Osteoblast (primary cell): Measurements from ENCODE around the gene SNX9. TPM values are rescaled to one million over a fixed set of nuclear protein-coding genes. Genes with fewer than 3 reads are reported as not detected.

Experiments
- DNase-seq: peaks from one replicate; pipeline ENCODE4 v3.0.0; 2011; ENCODE audit warnings: low spot score, mixed read lengths; ENCODE audit not compliant: insufficient read length; ENCODE audit errors: missing footprints
- H2AFZ ChIP-seq: 2 replicates; pipeline ENCODE4 v1.6.0; 2011; ENCODE audit warnings: mild to moderate bottlenecking, low read length
- H3K27ac ChIP-seq: 2 replicates; pipeline ENCODE4 v1.5.1; 2011; ENCODE audit warnings: mild to moderate bottlenecking, low read depth, low read length, moderate library complexity
- H3K27me3 ChIP-seq: 2 replicates; pipeline ENCODE4 v1.6.0; 2012; ENCODE audit warnings: mild to moderate bottlenecking, control low read depth, inconsistent platforms, low read length, moderate library complexity; ENCODE audit not compliant: insufficient read depth
- H3K36me3 ChIP-seq: 2 replicates; pipeline ENCODE4 v1.5.1; 2011; ENCODE audit warnings: mild to moderate bottlenecking, low read length, control low read depth, moderate library complexity; ENCODE audit not compliant: insufficient read depth
- H3K4me1 ChIP-seq: 2 replicates; pipeline ENCODE4 v1.5.1; 2011; ENCODE audit warnings: mild to moderate bottlenecking, low read length, control low read depth, moderate library complexity; ENCODE audit not compliant: insufficient read depth
- H3K4me2 ChIP-seq: 2 replicates; pipeline ENCODE4 v1.6.0; 2011; ENCODE audit warnings: mild to moderate bottlenecking, low read length; ENCODE audit not compliant: insufficient read depth
- H3K4me3 ChIP-seq: fragments of 200-600 bp; sonication (generic); 3 replicates; pipeline ENCODE4 v1.5.1; 2012; ENCODE audit warnings: mild to moderate bottlenecking, low read length, inconsistent platforms; ENCODE audit not compliant: insufficient read depth
- H3K79me2 ChIP-seq: 2 replicates; pipeline ENCODE4 v1.6.0; 2012; ENCODE audit warnings: mild to moderate bottlenecking, low read length, control low read depth, inconsistent platforms; ENCODE audit not compliant: insufficient read depth
- H3K9me3 ChIP-seq: 2 replicates; pipeline ENCODE4 v1.5.1; 2011; ENCODE audit warnings: low read depth, low read length, control low read depth
- H4K20me1 ChIP-seq: 2 replicates; pipeline ENCODE4 v1.6.0; 2012; ENCODE audit warnings: mild to moderate bottlenecking, low read length, control low read depth; ENCODE audit not compliant: insufficient read depth
- total RNA-seq: library from RNA; depleted of rRNA; stranded (reverse); fragments of >200 nt; gene quantifications from 2 replicates; pipeline ENCODE4 v1.2.3, GENCODE V29; 2012
- TF ChIP-seq, protein P1 (sequence below): IDR thresholded peaks from 2 replicates; pipeline ENCODE4 v1.5.1; 2011; ENCODE audit warnings: mild to moderate bottlenecking, low read depth, low read length, moderate library complexity; ENCODE audit errors: extremely low read depth

Gene SNX9
- total RNA-seq, 1 donor = 147 TPM

DNA sequence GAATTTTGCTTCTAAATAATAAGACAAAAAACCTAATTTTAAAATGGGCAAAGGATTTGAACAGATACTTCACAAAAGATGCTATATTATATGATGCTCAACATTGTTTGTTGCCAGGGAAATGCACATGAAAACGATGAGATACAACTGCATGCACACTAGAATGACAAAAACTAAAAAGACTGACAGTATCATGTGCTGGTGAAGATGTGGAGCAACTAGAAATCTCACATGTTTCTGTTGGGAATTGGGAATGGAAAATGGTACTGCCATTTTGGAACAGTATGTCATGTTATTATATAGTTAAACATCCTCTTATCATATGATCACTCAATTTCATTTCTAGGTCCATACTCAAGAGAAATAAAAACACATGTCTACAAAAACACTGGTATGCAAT lies 13.4 kb upstream of the SNX9 start:
- Histone ChIP-seq H3K27ac (no peak overlapping the region), H3K36me3 (no peaks in the 10 kb centered on the region), H3K79me2 (no peaks in the 10 kb centered on the region), H2AFZ (no peak overlapping the region), H3K4me1 (peaks cover 33% of the 10 kb centered on the region), H3K27me3 (no peaks in the 10 kb centered on the region), H3K9me3 (peaks cover 3% of the 10 kb centered on the region), H3K4me2 (no peak overlapping the region), H4K20me1 (no peaks in the 10 kb centered on the region), H3K4me3 (no peak overlapping the region)
- DNase-seq = no peak
- TF ChIP-seq, protein P1, sequence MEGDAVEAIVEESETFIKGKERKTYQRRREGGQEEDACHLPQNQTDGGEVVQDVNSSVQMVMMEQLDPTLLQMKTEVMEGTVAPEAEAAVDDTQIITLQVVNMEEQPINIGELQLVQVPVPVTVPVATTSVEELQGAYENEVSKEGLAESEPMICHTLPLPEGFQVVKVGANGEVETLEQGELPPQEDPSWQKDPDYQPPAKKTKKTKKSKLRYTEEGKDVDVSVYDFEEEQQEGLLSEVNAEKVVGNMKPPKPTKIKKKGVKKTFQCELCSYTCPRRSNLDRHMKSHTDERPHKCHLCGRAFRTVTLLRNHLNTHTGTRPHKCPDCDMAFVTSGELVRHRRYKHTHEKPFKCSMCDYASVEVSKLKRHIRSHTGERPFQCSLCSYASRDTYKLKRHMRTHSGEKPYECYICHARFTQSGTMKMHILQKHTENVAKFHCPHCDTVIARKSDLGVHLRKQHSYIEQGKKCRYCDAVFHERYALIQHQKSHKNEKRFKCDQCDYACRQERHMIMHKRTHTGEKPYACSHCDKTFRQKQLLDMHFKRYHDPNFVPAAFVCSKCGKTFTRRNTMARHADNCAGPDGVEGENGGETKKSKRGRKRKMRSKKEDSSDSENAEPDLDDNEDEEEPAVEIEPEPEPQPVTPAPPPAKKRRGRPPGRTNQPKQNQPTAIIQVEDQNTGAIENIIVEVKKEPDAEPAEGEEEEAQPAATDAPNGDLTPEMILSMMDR = no peak

DNA sequence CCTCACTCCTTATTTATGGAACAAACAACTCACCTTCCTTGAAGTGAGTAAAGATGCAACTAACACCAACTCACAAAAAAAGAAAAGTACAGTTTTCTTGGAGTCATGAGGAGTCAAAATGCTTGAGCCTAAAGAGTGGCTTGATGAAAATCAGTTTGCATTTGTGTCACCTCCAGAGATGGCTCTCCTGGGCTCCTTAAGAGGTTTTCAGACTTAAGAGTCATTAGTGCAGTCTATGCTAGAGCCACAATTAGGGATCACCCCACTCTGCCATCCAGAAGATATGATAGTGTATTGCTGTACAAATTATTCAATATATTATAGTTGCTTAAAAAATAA lies 11.9 kb upstream of the SNX9 start:
- H3K9me3 ChIP-seq = peaks cover 3% of the 10 kb centered on the region
- no peak overlapping the region for H3K27ac ChIP-seq
- TF ChIP-seq, protein P1 = no peak
- H3K27me3 ChIP-seq = no peaks in the 10 kb centered on the region
- no peaks in the 10 kb centered on the region for H3K79me2 ChIP-seq
- H4K20me1 ChIP-seq = no peaks in the 10 kb centered on the region
- H2AFZ ChIP-seq = no peak overlapping the region
- no peak for DNase-seq
- peaks cover 37% of the 10 kb centered on the region for H3K4me1 ChIP-seq
- no peak overlapping the region for H3K4me2 ChIP-seq
- no peak overlapping the region for H3K4me3 ChIP-seq
- H3K36me3 ChIP-seq = no peaks in the 10 kb centered on the region

DNA sequence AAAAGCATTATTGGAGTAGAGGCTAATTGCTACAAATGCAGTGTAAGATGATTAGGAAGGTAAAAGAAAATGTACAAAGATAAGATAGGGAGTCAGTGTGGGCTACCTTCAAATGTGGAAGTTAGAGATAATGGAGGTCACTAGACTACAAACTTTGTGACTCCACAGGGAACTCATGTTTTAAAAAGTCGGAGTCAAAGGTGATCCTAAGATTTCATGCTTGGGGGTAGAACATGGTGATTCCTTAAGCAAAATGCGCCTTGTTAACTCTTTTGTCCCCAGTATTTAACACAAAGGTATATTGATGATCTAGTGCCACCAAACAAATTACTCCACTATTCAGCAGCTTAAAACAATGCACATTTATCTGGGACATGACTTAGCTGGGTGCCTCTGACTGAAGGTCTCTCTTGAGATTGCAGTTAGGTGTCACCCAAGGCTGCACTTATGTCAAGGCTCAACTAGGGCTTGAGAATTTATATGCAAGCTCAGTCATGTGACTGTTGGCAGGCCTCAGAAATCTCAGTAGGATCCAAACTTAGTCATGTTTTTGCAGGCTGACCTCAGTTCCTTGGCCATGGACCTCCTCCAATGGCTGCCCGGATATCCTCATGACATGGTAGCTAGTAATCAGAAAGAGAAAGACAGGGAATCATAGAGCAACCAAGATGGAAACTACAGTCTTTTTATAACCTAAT lies 11.4 kb upstream of the SNX9 start:
- TF ChIP-seq, protein P1 = no peak
- Histone ChIP-seq H3K27me3 (no peaks in the 10 kb centered on the region), H4K20me1 (no peaks in the 10 kb centered on the region), H3K36me3 (no peaks in the 10 kb centered on the region), H3K9me3 (peaks cover 3% of the 10 kb centered on the region), H3K4me1 (peaks cover 37% of the 10 kb centered on the region), H3K4me2 (no peak overlapping the region), H3K79me2 (no peaks in the 10 kb centered on the region), H3K27ac (peak overlapping the region; percentile 98), H2AFZ (peak overlapping the region; percentile 53), H3K4me3 (no peak overlapping the region)
- no peak for DNase-seq

DNA sequence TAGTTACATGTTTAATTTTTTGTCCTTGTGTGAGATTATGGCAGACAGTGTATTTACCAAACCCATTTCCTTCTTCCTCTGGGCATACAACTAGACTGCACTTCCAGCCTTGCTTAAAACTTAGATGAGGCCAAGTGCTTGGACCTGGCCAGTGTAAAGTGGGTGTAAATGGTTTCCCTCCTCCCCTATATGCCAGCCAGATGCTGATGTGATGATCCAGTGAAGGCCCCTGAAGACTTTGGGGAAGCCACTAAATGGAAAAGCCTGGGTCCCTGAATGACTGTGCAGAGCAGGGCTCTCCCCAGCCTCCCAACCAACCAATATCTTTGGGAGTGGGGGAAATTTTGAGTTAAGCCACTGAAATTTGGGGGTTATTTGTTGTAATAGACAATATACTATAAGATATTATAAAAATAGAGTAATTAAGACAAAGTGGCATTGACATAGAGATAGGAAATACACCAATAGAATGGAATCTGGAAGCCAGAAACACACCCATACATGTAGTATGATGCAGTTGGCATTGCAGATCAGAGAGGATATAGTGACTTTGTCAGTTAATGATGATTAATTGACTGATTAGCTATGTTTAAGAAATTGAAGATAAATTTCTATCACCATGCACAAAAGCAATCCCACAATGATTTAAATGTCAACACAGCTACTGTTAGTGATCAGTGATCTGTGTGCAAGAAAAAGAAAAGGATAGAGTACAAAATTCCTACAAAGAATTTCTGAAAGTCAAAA lies 10.4 kb upstream of the SNX9 start:
- Histone ChIP-seq H3K79me2 (no peaks in the 10 kb centered on the region), H3K4me1 (peaks cover 37% of the 10 kb centered on the region), H3K27ac (peak overlapping the region; percentile 98), H3K4me2 (peak overlapping the region; percentile 77), H4K20me1 (no peaks in the 10 kb centered on the region), H3K36me3 (no peaks in the 10 kb centered on the region), H3K27me3 (no peaks in the 10 kb centered on the region), H3K9me3 (peaks cover 3% of the 10 kb centered on the region), H3K4me3 (no peak overlapping the region), H2AFZ (peak overlapping the region; percentile 58)
- TF ChIP-seq, protein P1 = no peak
- DNase-seq = no peak
